ENCODE data around the gene ZFR2.
"Not testable (repeated sequence)": the region's sequence is repeated elsewhere in the genome, so short reads cannot be mapped to it uniquely, and the experiment has no call there.

Gene ZFR2

GRCh38 chr19:3868770-3869456 lies at the start of gene ZFR2:
ZFR2 (minus strand) TSS chr19:3869038; CDS start chr19:3869017, 21 bp downstream.
- in situ Hi-C loops (cut with MboI; ENCODE audit: low sequenced_read_pairs), result no loop called here

- in situ Hi-C loops (cut with MboI; ENCODE audit: low sequenced_read_pairs), result no loop called here
Observed at GRCh38 chr19:3916033-3916432, 47.2 kb upstream of the ZFR2 start.

GRCh38 chr19:3914199-3914598 lies 45.4 kb upstream of the ZFR2 start:
- in situ Hi-C loops (cut with MboI; ENCODE audit: low sequenced_read_pairs), result no loop called here

- in situ Hi-C loops (cut with MboI; ENCODE audit: low sequenced_read_pairs), result no loop called here
Observed at GRCh38 chr19:3910105-3910504, 41.3 kb upstream of the ZFR2 start.

GRCh38 chr19:3908266-3909054 lies 39.6 kb upstream of the ZFR2 start:
- in situ Hi-C loops (cut with MboI; ENCODE audit: low sequenced_read_pairs), result no loop called here

GRCh38 chr19:3907626-3908265 lies 38.9 kb upstream of the ZFR2 start:
- in situ Hi-C loops (cut with MboI; ENCODE audit: low sequenced_read_pairs), result no loop called here

GRCh38 chr19:3904233-3904632 lies 35.4 kb upstream of the ZFR2 start:
- in situ Hi-C loops (cut with MboI; ENCODE audit: low sequenced_read_pairs), result no loop called here

GRCh38 chr19:3902317-3902973 lies 33.6 kb upstream of the ZFR2 start:
- in situ Hi-C loops (cut with MboI; ENCODE audit: low sequenced_read_pairs), result no loop called here

GRCh38 chr19:3899531-3900294 lies 30.9 kb upstream of the ZFR2 start:
- in situ Hi-C loops (cut with MboI; ENCODE audit: low sequenced_read_pairs), result no loop called here

GRCh38 chr19:3898426-3898825 lies 29.6 kb upstream of the ZFR2 start:
- in situ Hi-C loops (cut with MboI; ENCODE audit: low sequenced_read_pairs), result no loop called here

- in situ Hi-C loops (cut with MboI; ENCODE audit: low sequenced_read_pairs), result no loop called here
Observed at GRCh38 chr19:3897936-3898335, 29.1 kb upstream of the ZFR2 start.

GRCh38 chr19:3895788-3896187 lies 26.9 kb upstream of the ZFR2 start:
- in situ Hi-C loops (cut with MboI; ENCODE audit: low sequenced_read_pairs), result no loop called here

GRCh38 chr19:3894959-3895358 lies 26.1 kb upstream of the ZFR2 start:
- in situ Hi-C loops (cut with MboI; ENCODE audit: low sequenced_read_pairs), result not testable (repeated sequence)

- in situ Hi-C loops (cut with MboI; ENCODE audit: low sequenced_read_pairs), result no loop called here
Observed at GRCh38 chr19:3893509-3894179, 24.8 kb upstream of the ZFR2 start.

- in situ Hi-C loops (cut with MboI; ENCODE audit: low sequenced_read_pairs), result no loop called here
Observed at GRCh38 chr19:3890591-3890990, 21.8 kb upstream of the ZFR2 start.

- in situ Hi-C loops (cut with MboI; ENCODE audit: low sequenced_read_pairs), result no loop called here
Observed at GRCh38 chr19:3882041-3882384, 13.2 kb upstream of the ZFR2 start.

GRCh38 chr19:3881272-3882040 lies 12.6 kb upstream of the ZFR2 start:
- in situ Hi-C loops (cut with MboI; ENCODE audit: low sequenced_read_pairs), result no loop called here

GRCh38 chr19:3880471-3881271 lies 11.8 kb upstream of the ZFR2 start, which contains the start of gene ATCAY:
ATCAY (plus strand) TSS chr19:3880685; CDS start chr19:3885768, 5,083 bp downstream.
- in situ Hi-C loops (cut with MboI; ENCODE audit: low sequenced_read_pairs), result no loop called here

GRCh38 chr19:3879656-3880055 lies 10.8 kb upstream of the ZFR2 start:
- in situ Hi-C loops (cut with MboI; ENCODE audit: low sequenced_read_pairs), result no loop called here
